NCI-H1105 treated with DMSO at 0.1 percent for 48 hours (cell line): ENCODE measurements around the gene TRIO.
A peak's percentile ranks its signal among the peaks of the same experiment; 100 is the strongest.
"Not testable (repeated sequence)": the region's sequence is repeated elsewhere in the genome, so short reads cannot be mapped to it uniquely, and the experiment has no call there.

Experiments
- DNase-seq: peaks from one replicate; lab custom pipeline; 2025; lab: John Stamatoyannopoulos, UW

TRIO gene

GRCh38 chr5:14415024-14415697 is 272.0 kb downstream of the TRIO start:
- no peak for DNase-seq

GRCh38 chr5:14415698-14416074 is 272.5 kb downstream of the TRIO start:
- no peak for DNase-seq

- DNase-seq, result no peak
Measured at GRCh38 chr5:14416621-14417275, 273.6 kb downstream of the TRIO start.

GRCh38 chr5:14417276-14417730 is 274.2 kb downstream of the TRIO start:
- DNase-seq, result no peak

GRCh38 chr5:14417792-14418765 is 274.9 kb downstream of the TRIO start:
- DNase-seq, result no peak

GRCh38 chr5:14419686-14420085 is 276.5 kb downstream of the TRIO start:
- no peak for DNase-seq

GRCh38 chr5:14420101-14420811 is 277.1 kb downstream of the TRIO start:
- DNase-seq, result no peak

GRCh38 chr5:14421851-14422250 is 278.7 kb downstream of the TRIO start:
- DNase-seq, result peak; percentile 46

GRCh38 chr5:14424011-14424685 is 281.0 kb downstream of the TRIO start:
- DNase-seq, result no peak

GRCh38 chr5:14425559-14425958 is 282.4 kb downstream of the TRIO start:
- DNase-seq, result no peak

GRCh38 chr5:14426521-14426920 is 283.4 kb downstream of the TRIO start:
- no peak for DNase-seq

GRCh38 chr5:14428302-14429081 is 285.4 kb downstream of the TRIO start:
- DNase-seq, result peak; percentile 82

GRCh38 chr5:14429101-14430050 is 286.2 kb downstream of the TRIO start:
- peak; percentile 48 for DNase-seq

DNA sequence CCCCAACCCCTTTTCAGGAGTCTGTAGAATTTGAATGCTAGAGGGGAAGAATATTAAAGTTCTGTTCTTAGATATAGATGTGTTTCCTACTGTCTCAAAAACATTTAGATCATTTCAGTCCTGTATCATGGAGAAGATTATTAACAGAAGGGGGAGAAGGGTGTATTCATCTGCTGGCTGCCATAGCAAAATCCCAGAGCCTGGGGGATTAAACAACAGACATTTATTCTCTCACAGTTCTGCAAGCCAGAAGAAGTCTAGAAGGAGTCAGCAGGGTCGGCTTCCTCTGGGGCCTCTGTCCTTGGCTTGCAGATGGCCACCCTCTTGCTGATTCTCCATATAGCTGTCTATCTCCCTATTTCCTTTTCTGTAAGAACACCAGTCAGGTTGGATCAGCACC is 288.4 kb downstream of the TRIO start:
- DNase-seq, result no peak

DNA sequence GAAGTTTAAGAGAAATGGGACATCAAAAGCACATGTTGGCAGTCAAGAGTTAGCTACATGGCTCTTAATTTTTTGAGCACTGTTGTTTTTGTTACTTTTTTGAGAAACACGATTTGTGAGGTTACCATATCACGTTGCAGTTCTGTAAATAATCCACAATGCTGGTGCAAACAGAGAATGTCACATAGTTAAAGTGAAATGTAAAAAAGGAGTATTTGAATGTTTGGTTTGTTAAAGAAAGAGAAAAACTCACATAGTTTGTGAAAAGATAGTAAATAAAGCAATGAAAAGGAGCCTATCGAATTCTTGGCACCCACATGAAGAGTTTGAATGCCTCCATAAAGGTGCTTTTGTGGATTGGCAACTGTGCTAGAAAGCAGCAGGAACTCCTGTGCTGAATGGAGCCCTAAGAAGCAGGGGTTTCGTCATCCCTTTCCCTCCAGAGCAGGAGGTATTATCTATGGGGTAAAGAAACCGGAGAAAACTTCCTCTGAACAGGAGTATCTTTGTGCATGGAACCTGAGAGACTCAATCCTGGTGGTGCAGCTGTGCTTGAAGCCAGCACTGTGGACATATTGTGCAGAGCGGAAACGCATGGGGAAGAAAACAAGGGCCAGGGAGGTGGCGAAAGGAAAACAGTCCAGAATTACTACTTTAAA is 289.9 kb downstream of the TRIO start:
- DNase-seq, result no peak

DNA sequence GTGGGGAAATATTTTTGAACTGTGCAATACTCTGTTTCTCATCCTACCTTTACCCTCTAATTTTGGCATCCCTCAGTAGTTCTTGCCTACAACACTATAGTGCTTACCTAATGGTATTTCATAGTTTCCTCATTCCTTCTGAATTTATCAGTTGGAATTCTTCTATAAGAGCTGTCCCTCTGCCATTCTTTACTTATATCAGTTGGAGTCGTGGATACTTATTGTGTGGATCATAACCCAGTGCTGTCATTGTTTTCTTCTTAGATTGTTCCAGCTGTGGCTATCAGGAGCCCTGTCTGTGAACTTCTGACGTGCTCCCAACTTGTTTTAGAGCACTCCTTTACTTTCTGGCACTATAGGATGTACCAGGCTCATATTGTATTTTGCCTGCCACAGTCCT is 292.3 kb downstream of the TRIO start:
- no peak for DNase-seq

GRCh38 chr5:14436122-14436521 is 293.0 kb downstream of the TRIO start:
- not testable (repeated sequence) for DNase-seq

DNA sequence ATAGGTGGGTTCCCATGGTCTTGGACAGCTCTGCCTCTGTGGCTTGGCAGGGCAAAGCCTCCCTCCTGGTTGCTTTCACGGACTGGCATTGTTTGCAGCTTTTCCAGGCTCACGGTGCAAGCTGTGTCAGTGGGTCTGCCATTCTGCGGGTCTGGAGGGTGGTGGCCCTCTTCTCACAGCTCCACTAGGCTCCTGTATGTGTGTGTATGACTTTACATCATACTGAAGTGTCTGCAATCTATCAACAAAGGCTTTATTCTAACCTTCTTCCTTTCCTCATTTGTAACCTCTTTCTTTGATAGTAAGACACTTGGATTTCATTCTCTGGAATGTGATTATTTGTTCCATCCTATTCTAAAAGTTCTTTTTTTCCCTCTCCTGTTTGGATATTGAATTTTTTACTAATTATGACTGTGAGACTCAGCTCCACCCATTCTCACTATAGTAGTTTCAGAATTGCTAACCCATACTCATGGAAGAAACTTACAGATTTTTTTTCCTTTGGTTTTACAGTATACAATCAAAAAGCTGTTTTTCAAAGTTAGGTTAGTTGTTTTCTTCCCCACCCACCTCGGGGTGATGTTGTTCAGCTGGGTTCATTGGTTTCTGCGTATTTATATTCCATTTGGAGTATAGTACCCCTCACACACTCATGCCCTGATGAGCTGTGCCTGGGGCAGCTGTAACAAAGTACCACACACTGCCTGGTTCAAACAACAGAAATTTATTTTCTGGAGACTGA is 293.8 kb downstream of the TRIO start:
- DNase-seq, result no peak
